HG03457 (cell line): ENCODE measurements around the gene HNF4A.

Experiments
- ATAC-seq: cut with Tn5 transposase; IDR thresholded peaks from one replicate; pipeline ENCODE4 v1.9.1; 2021; ENCODE audit warnings: moderate number of reproducible peaks; ENCODE audit not compliant: unreplicated experiment

The HNF4A gene

GRCh38 chr20:44390280-44390679 lies 34.8 kb downstream of the HNF4A start:
- ATAC-seq, result no peak

DNA sequence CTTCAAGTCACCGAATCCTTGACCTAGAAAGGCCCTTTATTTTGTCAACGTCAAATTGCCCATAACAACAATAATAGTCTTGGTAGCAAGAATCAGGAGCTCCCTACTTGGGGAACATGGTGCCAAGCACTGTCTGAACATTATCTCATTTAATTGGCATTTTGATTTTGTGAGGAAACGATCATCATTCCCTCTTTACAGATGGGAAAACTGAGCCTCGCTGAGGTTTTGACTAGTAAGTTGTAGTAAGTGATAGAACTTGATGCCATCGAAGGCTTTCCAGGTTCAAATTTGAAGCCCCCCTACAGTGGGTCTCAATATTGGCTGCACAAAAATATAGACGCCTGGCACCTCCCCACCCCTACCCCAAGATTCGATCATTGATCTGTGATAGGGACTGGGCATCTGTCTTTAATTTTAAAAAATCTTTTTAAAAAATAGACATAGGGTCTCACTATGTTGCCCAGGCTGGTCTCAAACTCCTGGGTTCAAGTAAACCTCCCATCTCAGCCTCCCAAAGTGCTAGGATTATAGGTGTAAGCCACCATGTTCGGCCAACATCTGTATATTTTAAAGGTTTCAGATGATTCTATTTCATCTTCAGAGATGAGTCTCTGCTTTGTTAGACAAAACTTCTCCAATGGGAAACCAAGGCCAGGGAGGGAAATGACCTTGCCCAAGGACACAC lies 36.7 kb downstream of the HNF4A start:
- ATAC-seq, result no peak

DNA sequence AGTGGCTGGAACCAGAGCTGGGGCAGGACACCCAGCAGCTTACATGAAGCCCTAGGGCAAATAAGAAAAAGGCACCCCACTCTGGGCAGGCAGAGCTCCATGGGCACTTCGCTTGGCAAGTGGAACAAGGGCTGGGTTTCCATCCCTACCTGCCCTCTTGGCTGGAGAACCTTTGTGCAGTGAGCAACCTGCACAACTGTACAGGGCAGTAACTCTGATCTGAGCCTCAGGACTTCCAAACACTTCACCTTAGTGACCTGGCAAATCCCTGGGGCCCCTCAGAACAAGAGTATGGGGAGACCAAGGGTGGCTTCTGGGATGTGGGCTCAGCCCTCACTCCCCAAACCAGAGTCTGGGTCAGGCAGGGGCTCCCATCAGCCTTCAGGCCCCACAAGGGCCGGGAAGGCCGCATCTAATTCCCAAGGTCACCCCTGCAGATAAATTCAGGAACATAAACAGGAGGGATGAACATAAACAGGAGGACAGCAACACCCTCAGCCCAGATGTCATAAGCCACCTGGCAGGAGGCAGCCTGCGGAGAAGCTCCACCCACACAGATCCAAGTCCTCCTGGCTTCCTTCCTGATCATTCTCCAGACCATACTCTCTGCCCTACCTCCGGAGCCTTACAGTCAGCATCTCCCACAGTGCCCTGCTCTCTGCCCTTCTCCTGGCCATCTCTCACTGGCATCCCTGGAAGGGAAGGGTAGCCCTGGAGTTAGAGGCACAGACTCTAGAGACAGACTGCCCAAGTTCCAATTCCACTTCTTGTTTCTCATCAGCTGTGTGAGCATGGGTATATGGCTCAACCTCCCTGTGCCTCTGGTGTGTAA lies 37.5 kb downstream of the HNF4A start:
- no peak for ATAC-seq

GRCh38 chr20:44393608-44394451 lies 38.3 kb downstream of the HNF4A start:
- ATAC-seq, result no peak

- ATAC-seq, result no peak
Measured at GRCh38 chr20:44394452-44394701, 38.9 kb downstream of the HNF4A start.

- ATAC-seq, result no peak
Measured at GRCh38 chr20:44394702-44395460, 39.4 kb downstream of the HNF4A start.

DNA sequence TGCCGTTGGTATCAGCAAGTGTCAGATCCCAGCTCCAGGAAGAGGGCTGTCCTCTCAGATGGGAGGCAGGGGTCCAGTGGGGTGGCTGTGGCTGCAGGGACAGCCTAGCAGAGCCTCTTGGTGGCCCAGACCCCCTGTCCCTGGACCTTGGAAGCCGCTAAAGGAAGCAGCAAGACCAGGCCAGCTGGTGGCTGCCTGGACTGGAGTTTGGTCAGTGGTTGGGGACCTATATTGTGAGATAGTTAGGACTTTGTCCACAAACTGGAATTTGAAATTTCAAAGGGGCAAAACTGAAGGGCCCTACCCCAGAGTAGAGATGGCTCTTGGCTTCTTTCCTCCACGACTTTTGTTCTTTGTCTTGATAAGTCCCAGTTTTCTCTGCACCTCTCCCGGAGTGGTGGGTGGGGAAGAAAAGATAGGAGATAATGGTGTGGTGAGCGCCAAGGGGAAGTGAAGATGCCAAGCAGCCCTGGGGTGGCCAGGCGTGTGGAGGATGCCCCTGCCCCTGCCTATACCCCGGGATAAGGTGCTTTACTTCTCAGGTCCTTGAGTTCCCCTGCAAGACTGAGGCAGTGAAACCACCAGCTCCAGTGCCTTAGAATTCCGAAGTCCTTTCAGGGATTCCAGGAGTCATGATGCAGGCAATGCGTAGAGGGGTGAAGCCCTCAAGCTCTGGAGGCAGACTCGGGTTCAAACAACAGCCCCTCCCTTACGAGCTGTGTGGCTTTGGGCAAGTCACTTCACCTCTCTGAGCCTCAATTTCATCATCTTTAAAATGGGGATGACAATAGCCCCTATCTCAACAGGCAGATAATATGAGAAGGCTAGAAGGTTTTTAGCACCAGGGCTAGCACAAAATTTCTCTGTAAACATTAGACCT lies 40.2 kb downstream of the HNF4A start:
- no peak for ATAC-seq

- no peak for ATAC-seq
Measured at GRCh38 chr20:44396369-44397130, 41.1 kb downstream of the HNF4A start.

- ATAC-seq, result no peak
Measured at GRCh38 chr20:44398335-44398734, 42.8 kb downstream of the HNF4A start.

GRCh38 chr20:44399446-44399845 lies 43.9 kb downstream of the HNF4A start:
- ATAC-seq, result no peak

GRCh38 chr20:44400671-44400969 lies 45.1 kb downstream of the HNF4A start:
- ATAC-seq, result no peak

DNA sequence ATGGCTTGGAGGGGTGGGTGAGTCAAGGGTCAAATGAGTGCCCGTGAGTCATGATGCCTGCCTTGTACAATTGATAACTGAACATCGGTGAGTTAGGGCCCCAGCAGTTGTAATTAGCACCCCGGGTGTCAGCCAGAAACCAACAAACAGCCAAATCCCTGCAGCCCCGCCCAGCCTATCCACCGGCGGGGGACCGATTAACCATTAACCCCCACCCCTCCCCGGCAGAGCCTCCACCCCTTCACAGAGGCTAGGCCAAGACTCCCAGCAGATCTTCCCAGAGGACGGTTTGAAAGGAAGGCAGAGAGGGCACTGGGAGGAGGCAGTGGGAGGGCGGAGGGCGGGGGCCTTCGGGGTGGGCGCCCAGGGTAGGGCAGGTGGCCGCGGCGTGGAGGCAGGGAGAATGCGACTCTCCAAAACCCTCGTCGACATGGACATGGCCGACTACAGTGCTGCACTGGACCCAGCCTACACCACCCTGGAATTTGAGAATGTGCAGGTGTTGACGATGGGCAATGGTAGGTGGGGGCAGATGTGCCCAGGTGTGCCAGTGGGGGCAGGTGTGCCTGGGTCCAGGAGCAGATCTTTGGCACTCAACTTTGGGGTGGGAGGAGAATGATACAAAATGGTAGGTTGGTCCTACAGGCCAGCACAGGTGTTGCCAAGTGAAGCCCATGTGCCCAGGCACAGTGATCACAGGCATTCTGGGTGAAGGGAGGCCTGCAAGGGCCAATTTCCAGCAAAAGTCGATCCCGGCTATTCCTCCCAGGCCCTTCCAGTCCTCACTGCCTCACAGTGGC lies 45.7 kb downstream of the HNF4A start:
- no peak for ATAC-seq

- no peak for ATAC-seq
Measured at GRCh38 chr20:44401770-44402390, 46.4 kb downstream of the HNF4A start.

DNA sequence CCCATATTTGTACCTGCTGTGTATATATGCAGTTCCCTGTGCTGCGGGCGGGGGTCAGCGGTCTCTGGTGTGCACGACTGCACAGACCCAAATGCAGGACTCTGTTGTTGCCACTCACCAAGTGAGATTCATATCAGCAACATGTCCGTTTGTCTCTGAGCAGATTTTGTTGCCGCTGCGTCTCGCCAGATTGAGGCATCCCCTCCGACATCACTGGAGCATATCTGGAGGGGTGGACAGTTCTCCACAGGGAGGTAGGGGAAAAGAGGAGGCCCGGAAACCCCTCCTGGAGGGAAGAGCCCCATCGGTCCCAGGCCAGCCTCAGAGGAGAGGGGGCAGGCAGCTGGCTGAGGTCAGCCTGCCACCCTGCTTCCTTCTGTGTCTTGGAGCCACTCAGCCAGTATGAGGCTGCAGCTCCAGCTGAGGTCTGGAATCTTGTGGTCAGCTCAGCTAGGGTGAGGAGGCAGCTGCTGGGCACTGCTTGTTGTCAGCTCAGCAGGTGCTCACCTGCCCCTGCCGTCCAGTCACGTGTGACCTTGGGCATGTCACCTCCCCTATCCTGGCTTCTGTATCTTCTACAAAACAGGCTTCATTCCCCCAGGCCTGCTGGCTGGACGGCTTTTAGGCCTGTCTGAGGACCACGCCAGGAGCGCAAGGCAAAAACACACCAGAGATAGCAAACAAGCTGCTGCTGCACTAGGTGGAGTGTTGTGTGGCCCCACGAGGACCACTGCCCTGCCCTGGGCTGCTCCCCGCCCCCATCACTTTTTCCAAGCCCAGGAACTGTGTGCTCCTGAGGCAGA lies 47.1 kb downstream of the HNF4A start:
- ATAC-seq, result no peak

GRCh38 chr20:44403194-44404112 lies 48.0 kb downstream of the HNF4A start:
- ATAC-seq, result no peak
